ENCODE data around the gene COL4A1.

DNA sequence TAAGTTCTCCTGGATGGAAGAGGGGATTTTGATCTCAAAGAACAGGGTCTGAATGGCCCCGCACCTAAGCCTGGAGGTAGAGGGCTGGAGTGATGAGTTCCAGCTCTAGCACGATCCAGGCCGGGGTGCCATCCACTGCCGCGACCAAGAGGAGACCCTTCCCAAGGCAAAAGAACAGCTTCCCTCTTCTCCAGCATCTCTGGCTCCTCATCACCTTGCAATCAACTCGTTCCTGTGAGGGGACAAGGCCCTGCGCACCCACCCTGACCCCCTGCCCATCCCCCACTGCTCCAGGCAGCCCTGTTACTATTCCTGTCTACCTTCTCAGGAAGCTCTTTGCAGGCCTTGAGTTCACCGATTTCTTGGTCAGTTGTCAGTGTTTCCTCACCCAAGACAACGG is 17.8 kb downstream of the COL4A1 start:
- TF ChIP-seq, protein P1, sequence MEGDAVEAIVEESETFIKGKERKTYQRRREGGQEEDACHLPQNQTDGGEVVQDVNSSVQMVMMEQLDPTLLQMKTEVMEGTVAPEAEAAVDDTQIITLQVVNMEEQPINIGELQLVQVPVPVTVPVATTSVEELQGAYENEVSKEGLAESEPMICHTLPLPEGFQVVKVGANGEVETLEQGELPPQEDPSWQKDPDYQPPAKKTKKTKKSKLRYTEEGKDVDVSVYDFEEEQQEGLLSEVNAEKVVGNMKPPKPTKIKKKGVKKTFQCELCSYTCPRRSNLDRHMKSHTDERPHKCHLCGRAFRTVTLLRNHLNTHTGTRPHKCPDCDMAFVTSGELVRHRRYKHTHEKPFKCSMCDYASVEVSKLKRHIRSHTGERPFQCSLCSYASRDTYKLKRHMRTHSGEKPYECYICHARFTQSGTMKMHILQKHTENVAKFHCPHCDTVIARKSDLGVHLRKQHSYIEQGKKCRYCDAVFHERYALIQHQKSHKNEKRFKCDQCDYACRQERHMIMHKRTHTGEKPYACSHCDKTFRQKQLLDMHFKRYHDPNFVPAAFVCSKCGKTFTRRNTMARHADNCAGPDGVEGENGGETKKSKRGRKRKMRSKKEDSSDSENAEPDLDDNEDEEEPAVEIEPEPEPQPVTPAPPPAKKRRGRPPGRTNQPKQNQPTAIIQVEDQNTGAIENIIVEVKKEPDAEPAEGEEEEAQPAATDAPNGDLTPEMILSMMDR (IDR thresholded peaks at IDR 0.05; ENCODE audit: insufficient read depth, low read length): no peak
- TF ChIP-seq POLR2AphosphoS5 (IDR thresholded peaks at IDR 0.05; ENCODE audit: low read depth) (no peak), GABPA (IDR thresholded peaks at IDR 0.05; ENCODE audit: low read depth) (no peak)
- TF ChIP-seq, protein P2, sequence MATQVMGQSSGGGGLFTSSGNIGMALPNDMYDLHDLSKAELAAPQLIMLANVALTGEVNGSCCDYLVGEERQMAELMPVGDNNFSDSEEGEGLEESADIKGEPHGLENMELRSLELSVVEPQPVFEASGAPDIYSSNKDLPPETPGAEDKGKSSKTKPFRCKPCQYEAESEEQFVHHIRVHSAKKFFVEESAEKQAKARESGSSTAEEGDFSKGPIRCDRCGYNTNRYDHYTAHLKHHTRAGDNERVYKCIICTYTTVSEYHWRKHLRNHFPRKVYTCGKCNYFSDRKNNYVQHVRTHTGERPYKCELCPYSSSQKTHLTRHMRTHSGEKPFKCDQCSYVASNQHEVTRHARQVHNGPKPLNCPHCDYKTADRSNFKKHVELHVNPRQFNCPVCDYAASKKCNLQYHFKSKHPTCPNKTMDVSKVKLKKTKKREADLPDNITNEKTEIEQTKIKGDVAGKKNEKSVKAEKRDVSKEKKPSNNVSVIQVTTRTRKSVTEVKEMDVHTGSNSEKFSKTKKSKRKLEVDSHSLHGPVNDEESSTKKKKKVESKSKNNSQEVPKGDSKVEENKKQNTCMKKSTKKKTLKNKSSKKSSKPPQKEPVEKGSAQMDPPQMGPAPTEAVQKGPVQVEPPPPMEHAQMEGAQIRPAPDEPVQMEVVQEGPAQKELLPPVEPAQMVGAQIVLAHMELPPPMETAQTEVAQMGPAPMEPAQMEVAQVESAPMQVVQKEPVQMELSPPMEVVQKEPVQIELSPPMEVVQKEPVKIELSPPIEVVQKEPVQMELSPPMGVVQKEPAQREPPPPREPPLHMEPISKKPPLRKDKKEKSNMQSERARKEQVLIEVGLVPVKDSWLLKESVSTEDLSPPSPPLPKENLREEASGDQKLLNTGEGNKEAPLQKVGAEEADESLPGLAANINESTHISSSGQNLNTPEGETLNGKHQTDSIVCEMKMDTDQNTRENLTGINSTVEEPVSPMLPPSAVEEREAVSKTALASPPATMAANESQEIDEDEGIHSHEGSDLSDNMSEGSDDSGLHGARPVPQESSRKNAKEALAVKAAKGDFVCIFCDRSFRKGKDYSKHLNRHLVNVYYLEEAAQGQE (IDR thresholded peaks at IDR 0.05; ENCODE audit: insufficient replicate concordance, low read depth): no peak
